ENCODE results near the gene ARGLU1. TPM values are rescaled to one million over a fixed set of nuclear protein-coding genes. Genes with fewer than 3 reads are reported as not detected.
"Not testable (repeated sequence)": the region's sequence is repeated elsewhere in the genome, so short reads cannot be mapped to it uniquely, and the experiment has no call there.

Gene ARGLU1, protein sequence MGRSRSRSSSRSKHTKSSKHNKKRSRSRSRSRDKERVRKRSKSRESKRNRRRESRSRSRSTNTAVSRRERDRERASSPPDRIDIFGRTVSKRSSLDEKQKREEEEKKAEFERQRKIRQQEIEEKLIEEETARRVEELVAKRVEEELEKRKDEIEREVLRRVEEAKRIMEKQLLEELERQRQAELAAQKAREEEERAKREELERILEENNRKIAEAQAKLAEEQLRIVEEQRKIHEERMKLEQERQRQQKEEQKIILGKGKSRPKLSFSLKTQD
- 26.0 TPM for total RNA-seq
- long read RNA-seq, full-length matches to known transcripts: 19 of 23 reads
- long read RNA-seq, partial matches to known transcripts: 2 of 23 reads
- long read RNA-seq, other reads (novel, unspliced or antisense): 2 of 23 reads

DNA sequence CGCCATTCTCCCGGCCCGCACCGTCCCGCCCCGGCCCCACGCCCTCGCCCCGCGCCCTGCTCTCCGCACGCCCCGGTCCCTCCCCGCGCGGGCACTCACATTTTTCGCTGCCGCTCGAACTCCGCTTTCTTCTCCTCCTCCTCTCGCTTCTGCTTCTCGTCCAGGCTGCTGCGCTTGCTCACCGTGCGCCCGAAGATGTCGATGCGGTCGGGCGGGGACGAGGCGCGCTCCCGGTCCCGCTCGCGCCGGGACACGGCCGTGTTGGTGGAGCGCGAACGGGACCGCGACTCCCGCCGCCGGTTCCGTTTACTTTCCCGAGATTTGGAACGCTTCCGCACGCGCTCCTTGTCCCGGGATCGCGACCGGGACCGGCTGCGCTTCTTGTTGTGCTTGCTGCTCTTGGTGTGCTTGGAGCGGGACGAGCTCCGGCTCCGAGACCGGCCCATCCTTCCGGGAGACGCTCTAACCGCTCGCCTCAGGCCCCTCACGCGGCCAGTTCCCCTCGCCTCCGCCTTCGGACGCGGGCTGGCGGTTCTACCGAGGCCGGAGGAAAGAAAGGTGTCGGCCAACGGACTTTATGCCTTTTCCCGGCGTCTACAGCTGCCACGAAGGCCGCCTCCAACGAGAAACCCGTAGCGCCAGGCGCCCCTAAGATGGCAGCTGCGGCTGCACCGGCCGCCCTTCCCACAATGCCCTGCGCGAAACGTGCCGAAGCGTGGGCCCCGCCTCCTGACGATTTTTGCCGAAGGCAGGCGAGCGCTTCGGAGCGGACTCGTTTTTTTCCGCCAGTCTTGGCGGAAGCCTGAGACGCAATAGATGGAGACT, at the start of gene ARGLU1:
Gene ARGLU1 (minus strand): TSS at position 664 of the 825 bp plus-strand sequence. CDS start 218 bp downstream, at position 446.
- peak; percentile 96 for ATAC-seq
- intact Hi-C loops (cut with DNase I): loop anchor here (1.0 kb wide), 1 partner anchor 32 kb away; the partner anchor contains the start of gene EFNB2
- DNase-seq (ENCODE audit: missing footprints): peak; percentile 97

DNA sequence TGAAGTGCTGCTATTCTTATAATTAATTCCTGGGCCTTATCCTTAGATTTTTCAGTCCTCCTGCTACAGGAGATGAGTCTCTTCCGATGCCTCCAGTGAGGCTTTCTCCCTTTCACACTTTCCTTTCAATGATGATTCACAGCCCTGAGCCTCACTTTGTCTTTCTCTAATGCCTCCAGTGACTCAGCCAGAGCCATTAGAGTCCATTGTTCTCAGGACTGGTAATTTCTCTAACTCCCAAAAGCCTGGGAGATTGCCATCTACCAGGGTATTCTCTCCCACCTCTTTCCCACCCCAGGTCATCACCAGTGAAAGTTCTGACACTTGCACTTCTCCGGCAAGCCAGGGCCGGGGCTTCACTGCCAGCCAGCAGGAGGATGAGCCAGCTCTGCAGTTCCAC, 49.6 kb upstream of the ARGLU1 start:
- intact Hi-C loops (cut with DNase I): no loop called here
- DNase-seq (ENCODE audit: missing footprints) (no peak), ATAC-seq (no peak)

DNA sequence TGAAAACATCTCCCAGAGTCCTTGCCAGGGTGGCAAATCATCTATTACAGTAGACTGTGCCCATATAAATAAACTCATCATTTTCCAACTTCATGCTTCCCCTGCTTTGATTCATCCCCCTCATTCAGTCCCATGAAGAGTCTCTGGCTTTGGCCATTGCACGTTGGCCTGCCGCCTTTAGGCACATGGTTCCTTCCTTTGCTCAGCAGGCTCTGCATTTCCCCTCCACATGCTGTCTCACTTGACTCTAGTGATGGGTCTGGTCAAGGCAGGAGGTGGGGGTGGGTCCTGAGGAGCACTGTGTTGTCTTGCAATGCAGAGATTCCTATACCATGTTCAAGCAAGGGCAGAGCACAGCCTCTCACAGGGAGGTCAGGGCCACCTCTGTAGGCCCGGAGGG, 48.8 kb upstream of the ARGLU1 start:
- DNase-seq (ENCODE audit: missing footprints): no peak
- intact Hi-C loops (cut with DNase I): no loop called here
- no peak for ATAC-seq

DNA sequence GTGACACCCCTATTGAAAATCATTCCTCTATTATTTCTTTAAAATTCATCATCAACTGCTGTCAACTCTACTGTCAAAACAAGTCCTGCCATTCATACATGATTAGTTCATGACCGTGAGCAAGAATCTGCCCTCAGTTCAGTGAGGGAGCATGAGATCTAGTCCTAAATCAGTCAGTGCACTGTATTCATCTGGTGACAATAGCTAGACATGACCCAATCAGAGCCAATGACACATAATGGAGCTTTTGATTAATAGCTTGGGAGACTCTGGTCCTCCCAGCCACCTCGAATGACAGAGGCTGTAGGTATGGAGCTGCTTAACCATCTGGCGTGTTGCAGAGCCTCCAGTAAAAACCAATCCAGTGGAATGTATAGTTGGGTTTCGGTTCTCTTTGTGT, 46.9 kb upstream of the ARGLU1 start:
- intact Hi-C loops (cut with DNase I): no loop called here
- DNase-seq (ENCODE audit: missing footprints): no peak
- ATAC-seq: no peak

DNA sequence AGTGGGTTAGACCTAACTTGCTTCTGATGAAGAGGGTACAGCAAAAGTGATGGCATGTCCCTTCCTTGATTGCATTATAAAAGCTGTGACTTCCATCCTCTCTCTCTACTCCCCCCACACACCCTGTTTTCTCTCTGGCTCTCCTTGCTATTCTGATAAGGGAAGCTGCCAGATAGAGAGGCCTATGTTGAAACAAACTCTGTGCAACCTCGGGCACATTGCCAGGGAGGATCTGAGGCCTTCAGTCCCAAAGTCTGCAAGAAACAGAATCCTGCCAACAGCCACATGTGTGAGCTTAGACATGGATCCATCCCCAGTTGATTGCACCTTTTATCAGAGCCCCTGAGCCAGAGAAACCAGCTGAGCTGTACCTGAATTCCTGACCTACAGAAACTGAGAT, 44.8 kb upstream of the ARGLU1 start:
- intact Hi-C loops (cut with DNase I): no loop called here
- ATAC-seq (peak; percentile 90), DNase-seq (ENCODE audit: missing footprints) (no peak)

DNA sequence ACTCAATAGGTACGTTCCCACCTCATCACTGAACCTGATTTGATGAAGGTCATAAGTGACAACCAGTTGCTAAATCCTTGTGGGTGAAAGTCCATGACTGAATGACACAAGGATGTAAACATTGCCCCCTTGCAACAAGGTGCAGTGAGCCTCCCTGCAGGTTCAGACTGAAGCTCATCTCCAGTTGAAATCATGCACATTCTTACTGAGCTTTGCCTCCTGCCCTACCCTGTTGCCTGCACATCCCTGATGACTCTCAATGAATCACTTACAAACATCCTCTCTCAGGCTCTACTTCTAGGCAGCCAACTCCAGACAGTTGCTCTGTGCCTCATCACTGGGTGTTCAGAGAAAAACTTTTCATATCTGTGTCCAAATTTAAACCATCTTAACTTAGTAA, 42.5 kb upstream of the ARGLU1 start:
- intact Hi-C loops (cut with DNase I): no loop called here
- no peak for ATAC-seq
- DNase-seq (ENCODE audit: missing footprints): no peak

DNA sequence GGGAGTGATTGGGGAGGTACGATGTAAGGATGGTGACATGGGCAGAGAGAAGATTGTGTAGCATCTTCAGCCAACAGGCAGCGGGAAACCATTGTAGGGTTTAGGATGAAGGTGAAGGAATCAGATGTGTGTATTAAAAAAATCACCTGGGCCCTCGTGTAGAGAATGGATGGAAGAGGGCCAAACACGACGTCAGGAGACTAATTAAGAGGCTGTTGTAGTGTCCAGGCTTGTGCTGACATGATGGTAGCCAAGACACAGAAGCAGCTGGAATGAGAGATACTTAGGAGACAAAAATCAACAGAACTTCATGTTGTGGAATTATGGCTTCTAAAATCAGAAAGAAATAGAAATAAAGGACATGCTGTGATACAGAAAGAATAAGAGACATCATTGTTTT, 41.2 kb upstream of the ARGLU1 start:
- intact Hi-C loops (cut with DNase I): no loop called here
- no peak for ATAC-seq

DNA sequence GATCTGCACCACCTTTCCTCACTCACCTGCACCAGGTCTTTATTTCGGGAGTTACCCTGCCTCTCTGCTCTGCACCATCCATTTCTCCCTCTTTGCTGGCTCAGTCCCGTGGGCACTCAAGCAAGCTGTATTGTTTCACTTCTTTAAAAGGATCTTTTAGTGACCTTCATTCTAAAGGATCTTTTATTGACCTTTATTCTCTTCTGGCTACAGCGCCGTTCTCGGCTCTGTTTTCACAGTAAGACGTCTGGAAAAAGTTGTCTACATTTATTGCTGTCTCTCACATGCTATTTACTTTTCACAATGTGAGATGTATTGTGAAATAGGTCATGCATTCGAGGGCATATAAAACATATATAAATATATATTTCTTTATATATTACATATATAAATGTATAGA, 35.6 kb upstream of the ARGLU1 start:
- intact Hi-C loops (cut with DNase I): no loop called here
- DNase-seq (ENCODE audit: missing footprints): no peak
- ATAC-seq: no peak

More for the DNA sequence above, 41.2 kb upstream of the ARGLU1 start:
- no peak for DNase-seq (ENCODE audit: missing footprints)

DNA sequence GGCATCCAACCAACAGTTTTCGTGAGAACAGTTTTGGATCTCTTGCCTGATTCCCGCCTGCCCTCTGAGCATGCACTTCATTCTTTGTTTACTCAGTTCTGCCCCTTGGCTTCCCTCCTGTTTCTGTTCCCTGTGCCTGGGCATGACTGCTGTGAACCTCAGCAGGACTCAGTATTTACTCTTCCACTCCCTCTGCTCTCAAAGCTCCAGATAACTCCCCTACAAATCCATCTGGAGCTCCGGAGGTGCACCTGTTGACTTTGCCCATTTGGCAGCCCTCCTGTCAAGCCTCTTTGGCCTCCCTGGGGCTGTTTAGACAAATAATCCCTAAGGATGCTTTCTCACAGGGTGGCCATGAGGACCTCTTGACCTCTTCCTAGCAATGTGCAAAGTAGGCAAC, 34.2 kb upstream of the ARGLU1 start:
- intact Hi-C loops (cut with DNase I): no loop called here
- DNase-seq (ENCODE audit: missing footprints) (no peak), ATAC-seq (no peak)

DNA sequence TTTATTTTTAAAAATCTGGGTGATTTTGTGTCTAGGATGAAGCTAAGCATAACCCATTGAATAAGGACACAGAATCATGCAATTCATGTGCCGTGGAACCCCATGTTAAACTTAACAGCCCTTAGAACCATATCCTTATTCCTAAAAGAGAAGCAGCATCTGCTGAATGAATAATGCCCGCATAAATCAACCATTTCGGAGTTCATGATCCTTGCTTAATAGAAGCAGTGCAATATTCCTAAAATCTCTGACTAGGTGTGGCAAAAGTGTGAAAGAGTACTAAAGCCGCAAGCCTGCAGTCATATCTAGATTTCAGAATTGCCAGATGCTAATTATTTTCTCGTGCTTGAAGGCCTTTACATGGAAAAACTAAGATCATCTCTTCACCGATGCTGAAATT, 33.6 kb upstream of the ARGLU1 start:
- ATAC-seq (no peak), DNase-seq (ENCODE audit: missing footprints) (no peak)
- intact Hi-C loops (cut with DNase I): no loop called here

DNA sequence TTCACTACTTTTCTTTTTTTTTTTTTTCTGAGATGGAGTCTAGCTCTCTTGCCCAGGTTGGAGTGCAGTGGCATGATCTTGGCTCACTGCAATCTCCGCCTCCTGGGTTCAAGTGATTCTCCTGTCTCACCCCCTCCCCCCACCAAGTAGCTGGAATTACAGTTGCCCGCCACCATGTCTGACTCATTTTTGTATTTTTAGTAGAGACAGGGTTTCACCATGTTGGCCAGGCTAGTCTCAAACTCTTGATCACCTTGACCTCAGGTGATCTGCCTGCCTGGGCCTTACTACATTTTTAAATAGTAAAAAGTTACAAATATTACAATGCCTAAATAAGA, 32.8 kb upstream of the ARGLU1 start:
- intact Hi-C loops (cut with DNase I): not testable (repeated sequence)

DNA sequence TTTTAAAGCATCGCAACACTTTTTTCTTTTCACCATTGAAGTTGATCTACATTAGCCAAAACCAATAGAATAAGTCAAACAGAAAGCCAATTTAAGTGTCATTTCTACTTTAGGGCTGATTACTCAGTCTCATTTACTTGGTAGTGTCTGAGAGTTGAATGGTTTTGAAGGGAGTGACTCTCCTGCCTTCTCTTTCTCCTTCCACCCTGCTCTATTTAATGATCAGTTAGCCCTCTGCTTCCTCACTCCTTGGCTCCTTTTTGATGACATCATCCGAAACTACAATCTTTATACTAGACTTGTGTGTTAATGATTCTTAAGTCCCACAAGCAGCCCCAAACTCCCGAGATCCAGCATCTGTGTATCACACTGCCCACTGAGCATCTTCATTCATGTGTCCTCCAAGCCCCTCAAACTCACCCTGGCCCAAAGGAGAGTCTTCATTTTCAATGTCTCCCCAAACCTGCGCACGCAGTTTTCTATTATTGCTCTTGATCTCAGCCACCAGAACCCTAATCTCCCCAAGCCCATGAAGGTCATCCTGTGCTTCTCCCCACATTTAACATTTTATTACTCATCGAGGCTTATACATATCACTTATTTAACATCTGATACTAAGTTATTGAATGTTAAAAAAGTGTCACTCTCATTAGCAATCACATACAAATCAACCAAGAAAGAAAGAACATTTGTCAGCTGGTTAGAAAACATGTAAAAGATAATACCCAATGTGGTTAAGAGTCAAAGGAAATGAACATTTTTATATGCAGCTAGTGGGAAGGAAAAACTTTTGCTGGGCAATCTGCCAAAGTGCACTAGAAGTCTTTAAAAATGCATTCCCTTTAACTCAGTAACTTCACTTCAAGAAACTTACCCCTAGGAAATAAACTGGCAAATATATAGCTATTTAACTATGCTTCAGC, 32.2 kb upstream of the ARGLU1 start:
- DNase-seq (ENCODE audit: missing footprints) (no peak), ATAC-seq (no peak)
- intact Hi-C loops (cut with DNase I): no loop called here

More for the DNA sequence above, 32.8 kb upstream of the ARGLU1 start:
- DNase-seq (ENCODE audit: missing footprints); ATAC-seq: not testable (repeated sequence)

DNA sequence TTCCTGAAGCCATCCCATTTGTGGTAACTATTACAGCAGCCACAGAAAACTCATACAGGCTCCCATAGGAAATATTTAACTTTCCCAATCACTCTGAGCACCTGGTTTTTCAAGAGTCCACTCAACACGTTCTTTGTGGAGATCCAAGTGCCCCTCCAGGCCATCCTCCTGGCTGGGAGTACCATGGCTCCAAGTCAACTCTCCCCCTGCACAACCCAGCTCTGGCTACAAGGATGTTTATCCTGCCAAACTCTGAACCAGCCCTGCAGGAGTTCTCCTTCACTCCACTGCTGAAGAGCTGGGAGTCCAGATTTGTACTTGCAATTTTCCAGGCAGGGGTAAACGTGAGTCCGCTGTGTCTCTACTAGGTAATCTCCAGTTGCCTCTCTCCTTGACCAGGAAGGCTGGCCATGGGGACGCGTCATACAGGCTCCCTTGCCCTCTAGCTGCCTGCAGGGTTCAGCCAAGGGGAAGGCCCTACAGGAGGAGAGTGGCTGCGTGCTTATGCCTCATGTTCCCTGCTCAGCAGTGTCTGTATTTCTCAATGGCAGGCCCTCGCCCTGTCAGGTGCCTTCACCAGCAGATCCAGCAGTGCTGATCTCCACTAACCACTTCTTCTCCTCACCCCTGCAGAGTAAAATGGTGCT, 29.9 kb upstream of the ARGLU1 start:
- no peak for ATAC-seq
- intact Hi-C loops (cut with DNase I): no loop called here
- no peak for DNase-seq (ENCODE audit: missing footprints)

DNA sequence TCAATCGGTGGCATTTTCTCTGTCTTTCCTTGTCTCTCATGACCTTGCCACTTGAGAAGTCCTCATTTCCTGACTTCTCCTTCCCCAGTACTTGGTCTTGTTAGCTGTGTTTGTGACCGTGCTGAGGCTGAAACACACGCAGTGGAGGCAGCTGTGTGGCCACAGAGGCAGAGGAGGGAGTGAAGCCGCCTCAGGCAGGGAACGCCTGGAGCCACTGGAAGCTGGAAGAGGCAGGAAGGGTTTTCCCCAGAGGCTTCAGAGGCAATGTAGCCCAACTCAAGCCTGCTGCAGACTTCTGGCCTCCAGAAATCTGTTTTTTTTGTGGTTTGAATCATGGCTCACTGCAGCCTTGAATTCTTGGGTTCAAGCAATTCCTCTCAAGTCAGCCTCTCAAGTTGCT, 29.2 kb upstream of the ARGLU1 start:
- intact Hi-C loops (cut with DNase I): no loop called here
- DNase-seq (ENCODE audit: missing footprints): peak; percentile 79
- peak; percentile 90 for ATAC-seq

DNA sequence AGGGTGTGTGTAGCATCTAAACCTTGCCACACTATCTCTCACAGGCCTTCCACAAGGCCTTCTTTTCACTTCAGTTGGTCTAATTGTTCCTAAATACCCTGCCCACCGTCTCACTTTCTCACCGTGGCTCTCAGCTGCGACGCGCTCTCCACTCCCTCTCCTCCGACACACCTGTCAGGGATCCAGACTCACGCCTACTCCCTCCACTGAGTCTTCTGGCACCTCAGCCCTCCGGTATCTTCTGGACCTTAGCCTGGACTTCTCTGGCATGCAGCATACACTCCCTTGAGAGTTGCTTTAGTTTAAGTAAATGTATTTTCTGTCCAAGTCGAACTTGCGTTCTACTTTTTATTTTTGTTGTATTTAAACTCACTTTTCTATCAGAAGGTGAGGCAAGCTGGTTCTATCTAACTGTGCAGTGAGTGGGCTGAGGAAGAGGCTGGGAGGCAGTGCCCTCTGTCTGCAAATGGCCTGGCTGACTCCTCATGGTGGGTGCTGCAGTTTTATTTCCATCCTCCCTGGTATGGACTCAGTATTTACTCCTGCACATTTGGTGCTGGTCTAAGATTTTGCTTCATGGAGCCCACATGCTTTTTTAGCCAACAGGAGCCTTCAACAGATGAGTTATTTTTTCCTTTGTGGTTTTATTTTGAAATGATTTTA, 28.5 kb upstream of the ARGLU1 start:
- DNase-seq (ENCODE audit: missing footprints) (no peak), ATAC-seq (peak; percentile 51)
- intact Hi-C loops (cut with DNase I): no loop called here

DNA sequence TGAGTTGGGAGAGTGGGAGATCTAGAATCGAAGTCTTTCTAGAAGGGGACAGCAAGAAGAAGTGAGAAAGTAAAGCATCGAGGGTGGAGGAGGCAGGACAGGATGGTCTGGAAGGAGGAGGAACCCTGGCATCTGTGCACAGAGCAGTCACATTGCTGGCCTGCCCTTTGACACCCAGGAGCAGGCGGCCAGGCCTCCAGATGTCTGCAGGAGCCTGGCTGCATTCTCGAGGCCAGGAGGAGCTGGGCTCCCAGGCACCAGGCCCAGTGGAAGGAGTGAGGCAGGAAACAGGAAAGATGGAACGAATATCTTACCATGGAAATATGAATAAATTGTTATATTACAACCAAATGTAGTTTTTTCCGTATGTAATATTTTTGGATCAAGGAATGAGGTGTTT, 27.7 kb upstream of the ARGLU1 start:
- intact Hi-C loops (cut with DNase I): no loop called here
- DNase-seq (ENCODE audit: missing footprints): no peak
- ATAC-seq: peak; percentile 84

DNA sequence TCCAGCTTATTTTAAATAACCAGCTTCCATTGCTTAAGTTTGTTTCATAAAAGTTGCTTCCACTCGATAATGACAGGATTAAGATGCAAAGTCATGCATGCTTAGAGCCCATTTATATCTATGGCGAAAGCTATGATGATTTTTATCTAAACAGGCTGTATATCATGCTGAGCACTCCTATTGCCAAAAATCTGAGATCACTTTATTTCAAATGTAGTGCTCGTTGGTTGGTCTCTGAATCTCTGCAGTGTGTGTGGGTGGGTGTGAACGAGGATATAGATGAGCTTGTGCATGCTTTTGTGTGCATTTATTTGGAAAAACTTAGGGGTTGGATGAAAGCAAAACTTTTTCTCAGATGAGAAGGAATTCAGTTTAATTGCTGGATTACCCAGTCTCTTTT, 27.0 kb upstream of the ARGLU1 start:
- no peak for ATAC-seq

DNA sequence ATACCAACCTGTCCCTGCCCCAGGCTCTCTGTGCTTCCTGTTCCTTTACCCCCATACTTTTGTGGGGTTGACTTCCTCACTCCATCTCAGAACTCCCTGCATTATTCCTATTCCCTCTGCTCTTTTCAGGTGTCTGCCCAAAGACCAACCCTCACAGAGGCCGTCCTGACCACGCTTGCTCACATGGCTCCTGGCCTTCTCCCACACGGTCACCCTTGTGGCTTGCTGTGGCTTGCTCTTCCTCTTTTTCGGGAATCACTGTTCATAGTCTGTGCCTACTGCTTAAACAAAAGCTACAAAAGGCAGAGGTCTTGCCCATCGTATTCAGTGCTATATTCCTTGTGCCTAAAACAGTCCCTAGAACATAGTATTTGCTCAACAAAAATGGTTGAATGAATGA, 25.2 kb upstream of the ARGLU1 start:
- ATAC-seq (no peak), DNase-seq (ENCODE audit: missing footprints) (no peak)
- intact Hi-C loops (cut with DNase I): no loop called here

More for the DNA sequence above, 27.0 kb upstream of the ARGLU1 start:
- intact Hi-C loops (cut with DNase I): no loop called here
- DNase-seq (ENCODE audit: missing footprints): no peak
